Lower leg skin (tissue), 4 donors: ENCODE data around the gene UNC5A. TPM values are rescaled to one million over a fixed set of nuclear protein-coding genes. Genes with fewer than 3 reads are reported as not detected.

Experiments used
- DNase-seq, 2 donors: peaks; one replicate each; pipeline ENCODE4 v3.0.0-alpha.2; 2019; ENCODE audit warnings: low spot score in 2 of 2
- H3K4me3 ChIP-seq: fragments of 200-600 bp; sonication (generic); 2 replicates; pipeline ENCODE4 v1.5.1; 2017; ENCODE audit warnings: mild to moderate bottlenecking, low read depth; ENCODE audit not compliant: poor library complexity, severe bottlenecking
- CTCF ChIP-seq, 3 donors: fragments of 450-650 bp; IDR thresholded peaks; one replicate each; pipeline ENCODE4 v1.5.1; 2016; ENCODE audit warnings: antibody characterized with exemption in 3 of 3, mild to moderate bottlenecking in 3 of 3, moderate library complexity in 2 of 3
- POLR2A ChIP-seq, 2 donors: fragments of 450-650 bp; IDR thresholded peaks; one replicate each; pipeline ENCODE4 v1.6.1; 2016 to 2017; ENCODE audit warnings: antibody characterized with exemption in 2 of 2, mild to moderate bottlenecking in 1 of 2, moderate library complexity in 1 of 2
- WGBS, 2 donors: methylation state at CpG; one replicate each; pipeline ENCODE4 v1.1.5; 2018; 5-methylcytosine and 5-hydroxymethylcytosine counted together
- intact Hi-C: fragments of 100-400 bp; cut with DNase I; formaldehyde crosslinking; loops from one replicate; pipeline ENCODE4 v1.15.0; 2023; ENCODE audit warnings: low total_unique reads
- total RNA-seq, 4 donors: library from RNA; depleted of rRNA; stranded (reverse); fragments of >200 nt; gene quantifications; one replicate each; pipeline ENCODE4 v1.1.0, GENCODE V29; 2016

The UNC5A gene
- total RNA-seq, 4 donors from 2014 or later = 0.13 to 0.25 (median 0.23) TPM; not detected in 1

DNA sequence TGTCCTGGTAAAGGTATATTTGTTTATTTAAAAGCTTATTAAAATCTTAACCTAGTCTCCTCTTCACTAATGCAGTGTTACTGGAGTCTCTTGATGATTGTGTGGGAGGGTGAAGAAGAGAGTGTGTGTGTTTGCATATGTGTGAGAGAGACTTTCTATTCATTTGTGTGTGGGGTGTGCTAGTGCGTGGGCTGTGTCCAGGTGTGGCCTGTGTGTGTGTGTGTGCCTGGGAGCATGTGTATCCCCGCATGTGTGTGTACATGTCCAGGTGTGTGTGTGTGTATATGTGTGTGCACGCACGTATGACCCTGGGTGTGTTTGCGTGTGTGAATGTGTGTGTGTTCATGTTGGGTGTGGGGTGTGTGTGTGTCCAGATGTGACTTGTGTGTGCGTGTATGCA lies 10.3 kb upstream of the UNC5A start:
- H3K4me3 ChIP-seq = no peak overlapping the region
- no peak for DNase-seq
- WGBS, 2 donors = 91 to 95% methylated on average over 6 of the region's 6 CpGs
- TF ChIP-seq POLR2A (IDR thresholded peaks at IDR 0.05) (no peak), CTCF (IDR thresholded peaks at IDR 0.05) (no peak)
- intact Hi-C loops = no loop called here

- WGBS, 2 donors = 81 to 88% methylated on average over 7 to 8 of the region's 8 CpGs
- intact Hi-C loops = no loop called here
These were observed 8.1 kb upstream of the UNC5A start for GRCh38 chr5:176802116-176802784.

GRCh38 chr5:176803068-176803942 lies 7.1 kb upstream of the UNC5A start:
- no peak for DNase-seq
- intact Hi-C loops = no loop called here
- WGBS, 2 donors = 59 to 61% methylated on average over 24 of the region's 24 CpGs
- no peak overlapping the region for H3K4me3 ChIP-seq
- TF ChIP-seq POLR2A (IDR thresholded peaks at IDR 0.05) (no peak), CTCF (IDR thresholded peaks at IDR 0.05) (no peak)

More at GRCh38 chr5:176802116-176802784, 8.1 kb upstream of the UNC5A start:
- H3K4me3 ChIP-seq = no peak overlapping the region
- TF ChIP-seq POLR2A (IDR thresholded peaks at IDR 0.05) (no peak), CTCF (IDR thresholded peaks at IDR 0.05) (no peak)
- DNase-seq = no peak

GRCh38 chr5:176803943-176804498 lies 6.3 kb upstream of the UNC5A start:
- H3K4me3 ChIP-seq = no peak overlapping the region
- TF ChIP-seq POLR2A (IDR thresholded peaks at IDR 0.05) (no peak), CTCF (IDR thresholded peaks at IDR 0.05) (no peak)
- DNase-seq = no peak
- 43 to 44% methylated on average over 8 of the region's 8 CpGs for WGBS, 2 donors
- intact Hi-C loops = no loop called here

DNA sequence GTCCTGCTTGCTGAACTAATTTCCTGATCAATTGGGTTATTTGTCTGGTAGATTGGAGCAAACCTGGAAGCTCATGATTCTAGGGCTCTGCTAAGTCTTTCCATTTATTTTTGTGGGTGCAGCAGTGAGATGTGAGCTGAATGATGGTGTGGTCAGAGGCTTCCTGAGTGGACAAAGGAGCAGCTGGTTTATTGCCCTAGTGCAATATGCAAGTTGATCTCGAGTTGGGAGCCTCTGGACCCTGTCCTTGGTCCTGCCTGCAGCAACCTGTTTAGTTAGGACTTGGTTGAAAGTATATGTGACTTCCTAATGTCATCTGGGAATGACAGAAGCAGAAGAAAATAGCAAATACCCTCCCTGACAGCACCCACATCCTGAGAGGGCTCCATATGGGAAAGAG lies 4.2 kb upstream of the UNC5A start:
- no peak overlapping the region for H3K4me3 ChIP-seq
- DNase-seq = no peak
- intact Hi-C loops = no loop called here
- 0% methylated on average over 1 of the region's 1 CpG for WGBS, 2 donors
- TF ChIP-seq POLR2A (IDR thresholded peaks at IDR 0.05) = no peak
- TF ChIP-seq CTCF (IDR thresholded peaks at IDR 0.05) = no peak
